ENCODE measurements around the gene FCN2.

Gene FCN2

GRCh38 chr9:134847138-134847537 is 33.5 kb upstream of the FCN2 start:
- Histone ChIP-seq H3K4me1 (ENCODE audit: insufficient read depth, low read length, severe bottlenecking) (no peaks in the 10 kb centered on the region), H3K9ac (ENCODE audit: low read length) (no peak overlapping the region), H3K79me2 (ENCODE audit: insufficient read depth, low read length) (peaks cover 63% of the 10 kb centered on the region), H3K4me2 (ENCODE audit: low read length) (no peak overlapping the region), H3K27me3 (ENCODE audit: insufficient read depth, low read length) (no peaks in the 10 kb centered on the region), H3K27ac (ENCODE audit: low read depth, low read length, poor library complexity, severe bottlenecking) (no peak overlapping the region), H2AFZ (ENCODE audit: low read length) (no peak overlapping the region), H3K9me2 (ENCODE audit: low read depth, low read length) (no peaks in the 10 kb centered on the region), H3K9me3 (ENCODE audit: low read length) (peaks cover 9% of the 10 kb centered on the region), H3K4me3 (ENCODE audit: low read depth, low read length, poor library complexity, severe bottlenecking) (no peak overlapping the region), H3K36me3 (ENCODE audit: insufficient read depth, low read length) (peaks cover 93% of the 10 kb centered on the region), H4K20me1 (ENCODE audit: insufficient read depth, low read length) (no peaks in the 10 kb centered on the region), H3F3A (ENCODE audit: insufficient read depth, low read length) (no peaks in the 10 kb centered on the region)
- TF ChIP-seq EZH2 (IDR thresholded peaks at IDR 0.05; ENCODE audit: borderline replicate concordance, low read length): no peak
- no peak for TF ChIP-seq CTCF (IDR thresholded peaks at IDR 0.05; ENCODE audit: low read length)

GRCh38 chr9:134847752-134848432 is 32.7 kb upstream of the FCN2 start:
- Histone ChIP-seq H3K9me3 (ENCODE audit: low read length) (peaks cover 9% of the 10 kb centered on the region), H3K27me3 (ENCODE audit: insufficient read depth, low read length) (no peaks in the 10 kb centered on the region), H2AFZ (ENCODE audit: low read length) (no peak overlapping the region), H4K20me1 (ENCODE audit: insufficient read depth, low read length) (no peaks in the 10 kb centered on the region), H3K27ac (ENCODE audit: low read depth, low read length, poor library complexity, severe bottlenecking) (no peak overlapping the region), H3K9ac (ENCODE audit: low read length) (no peak overlapping the region), H3K79me2 (ENCODE audit: insufficient read depth, low read length) (peaks cover 67% of the 10 kb centered on the region), H3K36me3 (ENCODE audit: insufficient read depth, low read length) (peaks cover 93% of the 10 kb centered on the region), H3K4me1 (ENCODE audit: insufficient read depth, low read length, severe bottlenecking) (no peaks in the 10 kb centered on the region), H3K9me2 (ENCODE audit: low read depth, low read length) (no peaks in the 10 kb centered on the region), H3F3A (ENCODE audit: insufficient read depth, low read length) (no peaks in the 10 kb centered on the region), H3K4me2 (ENCODE audit: low read length) (no peak overlapping the region), H3K4me3 (ENCODE audit: low read depth, low read length, poor library complexity, severe bottlenecking) (no peak overlapping the region)
- TF ChIP-seq CTCF (IDR thresholded peaks at IDR 0.05; ENCODE audit: low read length): no peak
- no peak for TF ChIP-seq EZH2 (IDR thresholded peaks at IDR 0.05; ENCODE audit: borderline replicate concordance, low read length)

- no peak overlapping the region for H3K9ac ChIP-seq (ENCODE audit: low read length)
- H3K4me3 ChIP-seq (ENCODE audit: low read depth, low read length, poor library complexity, severe bottlenecking): no peak overlapping the region
- H3K27ac ChIP-seq (ENCODE audit: low read depth, low read length, poor library complexity, severe bottlenecking): no peak overlapping the region
- no peaks in the 10 kb centered on the region for H3K27me3 ChIP-seq (ENCODE audit: insufficient read depth, low read length)
- H3K4me1 ChIP-seq (ENCODE audit: insufficient read depth, low read length, severe bottlenecking): no peaks in the 10 kb centered on the region
- H3K79me2 ChIP-seq (ENCODE audit: insufficient read depth, low read length): peaks cover 66% of the 10 kb centered on the region
- peaks cover 93% of the 10 kb centered on the region for H3K36me3 ChIP-seq (ENCODE audit: insufficient read depth, low read length)
- no peak overlapping the region for H2AFZ ChIP-seq (ENCODE audit: low read length)
- TF ChIP-seq CTCF (IDR thresholded peaks at IDR 0.05; ENCODE audit: low read length) (no peak), EZH2 (IDR thresholded peaks at IDR 0.05; ENCODE audit: borderline replicate concordance, low read length) (no peak)
- H4K20me1 ChIP-seq (ENCODE audit: insufficient read depth, low read length): no peaks in the 10 kb centered on the region
- H3K4me2 ChIP-seq (ENCODE audit: low read length): no peak overlapping the region
- H3K9me2 ChIP-seq (ENCODE audit: low read depth, low read length): no peaks in the 10 kb centered on the region
- H3F3A ChIP-seq (ENCODE audit: insufficient read depth, low read length): no peaks in the 10 kb centered on the region
- H3K9me3 ChIP-seq (ENCODE audit: low read length): peaks cover 9% of the 10 kb centered on the region
Measured at GRCh38 chr9:134848504-134848903, 32.1 kb upstream of the FCN2 start.
